Testis (tissue), 5 donors: ENCODE results near the gene OR4L1. TPM values are rescaled to one million over a fixed set of nuclear protein-coding genes. Genes with fewer than 3 reads are reported as not detected.

Source experiments
- DNase-seq: peaks from one replicate; pipeline ENCODE4 v3.0.0-alpha.2; 2019
- H3K27ac ChIP-seq, 2 donors: fragments of 200-600 bp; sonication (generic); one replicate each; pipeline ENCODE4 v1.5.1; 2019
- H3K27me3 ChIP-seq: fragments of 200-600 bp; sonication (generic); one replicate; pipeline ENCODE4 v1.5.1; 2019
- H3K36me3 ChIP-seq: fragments of 200-600 bp; sonication (generic); one replicate; pipeline ENCODE4 v1.5.1; 2017; ENCODE audit warnings: low read depth; ENCODE audit errors: missing control alignments
- H3K4me1 ChIP-seq: fragments of 200-600 bp; sonication (generic); one replicate; pipeline ENCODE4 v1.5.1; 2019
- H3K4me3 ChIP-seq, 2 donors: fragments of 200-600 bp; sonication (generic); one replicate each; pipeline ENCODE4 v1.5.1; 2017 to 2019
- H3K9me3 ChIP-seq: fragments of 200-600 bp; sonication (generic); one replicate; pipeline ENCODE4 v1.5.1; 2017
- POLR2A ChIP-seq: fragments of 450-650 bp; IDR thresholded peaks from one replicate; pipeline ENCODE4 v1.6.1; 2017; ENCODE audit warnings: antibody characterized with exemption, mild to moderate bottlenecking, moderate library complexity
- WGBS, 2 donors: methylation state at CpG; one replicate each; pipeline ENCODE4 v1.1.5; 2018; 5-methylcytosine and 5-hydroxymethylcytosine counted together
- intact Hi-C: fragments of 100-400 bp; cut with DNase I; formaldehyde crosslinking; loops from one replicate; pipeline ENCODE4 v1.15.1; 2023; ENCODE audit warnings: low total_unique reads
- long read RNA-seq, 2 donors: transcript quantifications; one replicate each; lab custom pipeline, GENCODE V29; 2026
- polyA plus RNA-seq: library from polyadenylated mRNA; stranded (reverse); fragments of 350-450 nt; fragmentation: Illumina TruSeq; extraction: RNeasy Lipid Tissue Mini Kit (QIAGEN cat#74804); gene quantifications from one replicate; pipeline ENCODE4 v1.2.3, GENCODE V29; 2014; ENCODE audit warnings: low read depth, low replicate concordance; ENCODE audit not compliant: insufficient read depth
- total RNA-seq, 2 donors: library from RNA; depleted of rRNA; stranded (reverse); fragments of >200 nt; gene quantifications; one replicate each; pipeline ENCODE4 v1.2.3, GENCODE V29; 2016
- TF ChIP-seq, protein P1 (sequence below), 3 experiments: fragments of 450-650 bp in 2 of 3; fragments of 200-600 bp in 1 of 3; sonication (generic) in 1 of 3; IDR thresholded peaks; one replicate each; pipeline ENCODE4 v1.5.1; 2016 to 2019; ENCODE audit warnings: antibody characterized with exemption in 3 of 3, mild to moderate bottlenecking in 2 of 3, moderate library complexity in 1 of 3

The OR4L1 gene, protein sequence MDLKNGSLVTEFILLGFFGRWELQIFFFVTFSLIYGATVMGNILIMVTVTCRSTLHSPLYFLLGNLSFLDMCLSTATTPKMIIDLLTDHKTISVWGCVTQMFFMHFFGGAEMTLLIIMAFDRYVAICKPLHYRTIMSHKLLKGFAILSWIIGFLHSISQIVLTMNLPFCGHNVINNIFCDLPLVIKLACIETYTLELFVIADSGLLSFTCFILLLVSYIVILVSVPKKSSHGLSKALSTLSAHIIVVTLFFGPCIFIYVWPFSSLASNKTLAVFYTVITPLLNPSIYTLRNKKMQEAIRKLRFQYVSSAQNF
- not detected for total RNA-seq
- not detected for polyA plus RNA-seq
- long read RNA-seq, donor 1: 0 reads
- long read RNA-seq, donor 2: 0 reads

DNA sequence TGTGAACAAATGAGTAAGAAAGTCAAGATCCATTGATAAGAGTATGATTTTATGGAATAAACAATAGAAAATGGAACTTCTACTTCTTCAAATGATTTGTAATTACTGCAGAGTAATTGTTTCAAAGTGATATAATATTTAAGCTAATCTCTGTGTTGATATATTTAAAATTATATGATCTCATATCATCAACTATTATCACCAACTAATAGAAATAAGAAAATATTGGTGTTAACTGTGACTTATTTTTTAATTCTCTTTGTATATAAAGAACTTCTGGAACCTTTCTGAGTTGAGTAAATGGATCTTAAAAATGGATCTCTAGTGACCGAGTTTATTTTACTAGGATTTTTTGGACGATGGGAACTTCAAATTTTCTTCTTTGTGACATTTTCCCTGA, at the start of gene OR4L1:
Gene OR4L1, plus strand, starts transcription at position 301 of the 400 bp plus-strand sequence. Its CDS starts 0 bp downstream, at position 301.
- intact Hi-C loops: no loop called here
- no peaks in the 10 kb centered on the region for H3K36me3 ChIP-seq
- no peak for DNase-seq
- no peak within 1 kb of the TSS for H3K27ac ChIP-seq
- no peaks in the 10 kb centered on the region for H3K9me3 ChIP-seq
- H3K4me3 ChIP-seq: no peak within 1 kb of the TSS
- no peaks in the 10 kb centered on the region for H3K27me3 ChIP-seq
- H3K4me1 ChIP-seq: no peaks in the 10 kb centered on the region
- TF ChIP-seq, protein P1, sequence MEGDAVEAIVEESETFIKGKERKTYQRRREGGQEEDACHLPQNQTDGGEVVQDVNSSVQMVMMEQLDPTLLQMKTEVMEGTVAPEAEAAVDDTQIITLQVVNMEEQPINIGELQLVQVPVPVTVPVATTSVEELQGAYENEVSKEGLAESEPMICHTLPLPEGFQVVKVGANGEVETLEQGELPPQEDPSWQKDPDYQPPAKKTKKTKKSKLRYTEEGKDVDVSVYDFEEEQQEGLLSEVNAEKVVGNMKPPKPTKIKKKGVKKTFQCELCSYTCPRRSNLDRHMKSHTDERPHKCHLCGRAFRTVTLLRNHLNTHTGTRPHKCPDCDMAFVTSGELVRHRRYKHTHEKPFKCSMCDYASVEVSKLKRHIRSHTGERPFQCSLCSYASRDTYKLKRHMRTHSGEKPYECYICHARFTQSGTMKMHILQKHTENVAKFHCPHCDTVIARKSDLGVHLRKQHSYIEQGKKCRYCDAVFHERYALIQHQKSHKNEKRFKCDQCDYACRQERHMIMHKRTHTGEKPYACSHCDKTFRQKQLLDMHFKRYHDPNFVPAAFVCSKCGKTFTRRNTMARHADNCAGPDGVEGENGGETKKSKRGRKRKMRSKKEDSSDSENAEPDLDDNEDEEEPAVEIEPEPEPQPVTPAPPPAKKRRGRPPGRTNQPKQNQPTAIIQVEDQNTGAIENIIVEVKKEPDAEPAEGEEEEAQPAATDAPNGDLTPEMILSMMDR (IDR thresholded peaks at IDR 0.05): no peak
- TF ChIP-seq POLR2A: no peak
- 76 to 81% methylated on average over 2 of the region's 2 CpGs for WGBS, 2 donors

DNA sequence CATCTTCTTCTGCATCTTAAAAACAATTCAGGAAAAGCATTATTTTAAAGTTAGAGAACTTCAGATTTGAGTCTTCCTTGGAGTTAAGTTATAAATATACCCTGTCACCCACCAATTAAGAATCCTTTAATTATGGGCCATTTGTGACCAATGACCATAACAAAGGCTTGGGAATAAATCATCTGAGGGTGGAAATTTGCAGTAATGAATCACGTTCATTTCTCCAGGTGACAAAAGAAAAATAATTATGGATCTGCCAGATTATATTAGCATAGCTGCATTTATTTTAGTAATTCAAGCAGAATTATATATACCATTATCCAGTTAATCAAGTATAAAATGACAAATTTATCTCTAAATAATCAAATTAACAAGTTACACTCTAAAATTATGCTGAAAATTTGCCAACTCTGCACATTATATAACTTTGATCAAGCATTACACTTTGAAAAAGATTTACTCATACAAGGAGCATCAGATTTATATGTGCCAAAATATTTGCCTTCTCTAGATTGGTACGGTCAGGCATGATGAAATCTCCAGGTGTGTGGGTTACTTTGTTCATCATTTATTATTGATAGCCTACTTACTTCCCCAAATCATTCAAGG, 40.5 kb upstream of the OR4L1 start, which contains the start of gene OR4K14:
Gene OR4K14, minus strand, starts transcription at position 51 of the 609 bp plus-strand sequence. CDS start 4,114 bp downstream, outside the sequence.
- Histone ChIP-seq H3K27me3 (no peaks in the 10 kb centered on the region), H3K4me3 (no peak within 1 kb of the TSS), H3K9me3 (no peaks in the 10 kb centered on the region), H3K4me1 (no peaks in the 10 kb centered on the region), H3K36me3 (no peaks in the 10 kb centered on the region), H3K27ac (no peak within 1 kb of the TSS)
- DNase-seq: no peak
- TF ChIP-seq, protein P1 (IDR thresholded peaks at IDR 0.05): no peak
- TF ChIP-seq POLR2A: no peak
- 70 to 82% methylated on average over 2 of the region's 2 CpGs for WGBS, 2 donors
- intact Hi-C loops: no loop called here

DNA sequence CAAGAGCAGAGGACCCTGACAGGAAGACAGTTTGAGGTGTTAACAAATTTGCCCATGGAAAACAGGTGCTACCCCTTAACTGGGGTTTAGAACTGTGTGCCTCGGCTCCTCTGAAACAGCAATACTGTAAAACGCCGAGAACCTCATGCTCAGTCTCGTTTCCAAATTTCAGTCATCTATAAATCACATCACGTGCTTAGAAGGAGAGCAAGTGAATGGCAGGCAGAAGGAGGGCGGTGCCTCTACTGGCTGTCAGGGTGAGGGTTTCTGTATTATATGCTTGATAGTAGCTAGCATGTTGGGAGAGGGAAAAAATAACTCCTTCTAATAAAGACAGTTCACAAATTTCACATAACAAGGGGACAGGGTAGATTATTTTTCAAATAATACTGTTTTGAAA, 28.8 kb upstream of the OR4L1 start:
- WGBS, 2 donors: 53 to 54% methylated on average over 6 of the region's 6 CpGs
- Histone ChIP-seq H3K4me3 (no peak overlapping the region), H3K9me3 (no peaks in the 10 kb centered on the region), H3K27me3 (no peaks in the 10 kb centered on the region), H3K27ac (no peak overlapping the region), H3K36me3 (no peaks in the 10 kb centered on the region), H3K4me1 (no peaks in the 10 kb centered on the region)
- TF ChIP-seq, protein P1 (IDR thresholded peaks at IDR 0.05): no peak
- no peak for TF ChIP-seq POLR2A
- intact Hi-C loops: no loop called here
- no peak for DNase-seq

DNA sequence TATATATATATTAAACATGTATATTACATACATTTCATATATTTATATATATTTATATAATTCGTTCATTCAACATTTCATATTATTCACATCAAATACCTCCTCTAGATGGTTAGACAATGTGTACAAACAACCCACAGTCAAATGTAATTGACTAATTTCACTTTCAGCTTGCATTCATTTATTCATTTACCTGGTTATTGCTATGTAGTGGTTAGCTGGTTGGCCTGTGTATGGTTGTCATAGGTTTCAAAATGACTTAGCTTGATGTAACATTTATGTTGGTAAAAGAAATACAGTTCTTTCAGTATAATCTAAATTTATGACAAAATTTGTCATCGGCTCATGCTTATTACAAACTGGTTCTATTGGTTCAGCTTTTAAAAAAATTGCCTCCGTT, 24.4 kb upstream of the OR4L1 start:
- no peak overlapping the region for H3K4me3 ChIP-seq
- H3K4me1 ChIP-seq: no peaks in the 10 kb centered on the region
- H3K9me3 ChIP-seq: no peaks in the 10 kb centered on the region
- 77 to 82% methylated on average over 3 of the region's 3 CpGs for WGBS, 2 donors
- no peak for DNase-seq
- no peaks in the 10 kb centered on the region for H3K27me3 ChIP-seq
- no peak overlapping the region for H3K27ac ChIP-seq
- TF ChIP-seq, protein P1 (IDR thresholded peaks at IDR 0.05): no peak
- no peak for TF ChIP-seq POLR2A
- intact Hi-C loops: no loop called here
- no peaks in the 10 kb centered on the region for H3K36me3 ChIP-seq
